ENCODE results near the gene LBHD2. TPM values are rescaled to one million over a fixed set of nuclear protein-coding genes. Genes with fewer than 3 reads are reported as not detected.
A peak's percentile ranks its signal among the peaks of the same experiment; 100 is the strongest.

LBHD2 gene
- total and polyA plus RNA-seq, 2 of the 13 experiments (the other 11 are each of a cell fraction or from before 2014, with no cell fraction given) = 0.67 to 1.00 TPM

- TF ChIP-seq, protein P1, sequence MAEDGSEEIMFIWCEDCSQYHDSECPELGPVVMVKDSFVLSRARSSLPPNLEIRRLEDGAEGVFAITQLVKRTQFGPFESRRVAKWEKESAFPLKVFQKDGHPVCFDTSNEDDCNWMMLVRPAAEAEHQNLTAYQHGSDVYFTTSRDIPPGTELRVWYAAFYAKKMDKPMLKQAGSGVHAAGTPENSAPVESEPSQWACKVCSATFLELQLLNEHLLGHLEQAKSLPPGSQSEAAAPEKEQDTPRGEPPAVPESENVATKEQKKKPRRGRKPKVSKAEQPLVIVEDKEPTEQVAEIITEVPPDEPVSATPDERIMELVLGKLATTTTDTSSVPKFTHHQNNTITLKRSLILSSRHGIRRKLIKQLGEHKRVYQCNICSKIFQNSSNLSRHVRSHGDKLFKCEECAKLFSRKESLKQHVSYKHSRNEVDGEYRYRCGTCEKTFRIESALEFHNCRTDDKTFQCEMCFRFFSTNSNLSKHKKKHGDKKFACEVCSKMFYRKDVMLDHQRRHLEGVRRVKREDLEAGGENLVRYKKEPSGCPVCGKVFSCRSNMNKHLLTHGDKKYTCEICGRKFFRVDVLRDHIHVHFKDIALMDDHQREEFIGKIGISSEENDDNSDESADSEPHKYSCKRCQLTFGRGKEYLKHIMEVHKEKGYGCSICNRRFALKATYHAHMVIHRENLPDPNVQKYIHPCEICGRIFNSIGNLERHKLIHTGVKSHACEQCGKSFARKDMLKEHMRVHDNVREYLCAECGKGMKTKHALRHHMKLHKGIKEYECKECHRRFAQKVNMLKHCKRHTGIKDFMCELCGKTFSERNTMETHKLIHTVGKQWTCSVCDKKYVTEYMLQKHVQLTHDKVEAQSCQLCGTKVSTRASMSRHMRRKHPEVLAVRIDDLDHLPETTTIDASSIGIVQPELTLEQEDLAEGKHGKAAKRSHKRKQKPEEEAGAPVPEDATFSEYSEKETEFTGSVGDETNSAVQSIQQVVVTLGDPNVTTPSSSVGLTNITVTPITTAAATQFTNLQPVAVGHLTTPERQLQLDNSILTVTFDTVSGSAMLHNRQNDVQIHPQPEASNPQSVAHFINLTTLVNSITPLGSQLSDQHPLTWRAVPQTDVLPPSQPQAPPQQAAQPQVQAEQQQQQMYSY (CRISPR knock-in tag; IDR thresholded peaks at IDR 0.05) = peak; percentile 85
- TF ChIP-seq SALL2 (CRISPR knock-in tag; IDR thresholded peaks at IDR 0.05) (peak; percentile 79; the same call in 1 of the 2 replicates), ZFP36L1 (CRISPR knock-in tag; IDR thresholded peaks at IDR 0.05) (peak; percentile 73; the same call in 1 of the 2 replicates), ZNF749 (CRISPR knock-in tag; IDR thresholded peaks at IDR 0.05; ENCODE audit: borderline replicate concordance) (peak; percentile 78; the same call in 1 of the 2 replicates), PHF21A (CRISPR knock-in tag; IDR thresholded peaks at IDR 0.05) (peak; percentile 99), ZNF850 (CRISPR knock-in tag; conservative IDR thresholded peaks at IDR 0.05) (no peak), KLF16 (CRISPR knock-in tag; IDR thresholded peaks at IDR 0.05) (peak in 1 of 2 experiments; percentile 83; a peak in 2 of 4 replicates), SMAD3 (CRISPR knock-in tag; IDR thresholded peaks at IDR 0.05) (peak; percentile 90), PRDM10 (CRISPR knock-in tag; IDR thresholded peaks at IDR 0.05; ENCODE audit: low read depth) (peak; percentile 73; the same call in 1 of the 2 replicates), ZNF713 (CRISPR knock-in tag; IDR thresholded peaks at IDR 0.05) (no peak), ZNF652 (CRISPR knock-in tag; IDR thresholded peaks at IDR 0.05; ENCODE audit: borderline replicate concordance, low read depth) (no peak; the same call in 1 of the 2 replicates), ZNF275 (CRISPR knock-in tag; IDR thresholded peaks at IDR 0.05; ENCODE audit: borderline replicate concordance) (peak; percentile 52; the same call in 1 of the 2 replicates), ZNF329 (CRISPR knock-in tag; IDR thresholded peaks at IDR 0.05; ENCODE audit: low read depth) (peak; percentile 83; the same call in 1 of the 2 replicates), SIX1 (CRISPR knock-in tag; IDR thresholded peaks at IDR 0.05; ENCODE audit: borderline replicate concordance) (peak; percentile 89), TRAFD1 (CRISPR knock-in tag; IDR thresholded peaks at IDR 0.05; ENCODE audit: borderline replicate concordance) (no peak)
- TF ChIP-seq, protein P2, sequence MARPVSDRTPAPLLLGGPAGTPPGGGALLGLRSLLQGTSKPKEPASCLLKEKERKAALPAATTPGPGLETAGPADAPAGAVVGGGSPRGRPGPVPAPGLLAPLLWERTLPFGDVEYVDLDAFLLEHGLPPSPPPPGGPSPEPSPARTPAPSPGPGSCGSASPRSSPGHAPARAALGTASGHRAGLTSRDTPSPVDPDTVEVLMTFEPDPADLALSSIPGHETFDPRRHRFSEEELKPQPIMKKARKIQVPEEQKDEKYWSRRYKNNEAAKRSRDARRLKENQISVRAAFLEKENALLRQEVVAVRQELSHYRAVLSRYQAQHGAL (CRISPR knock-in tag; IDR thresholded peaks at IDR 0.05; ENCODE audit: not compliant biosample characterization) = peak; percentile 71
These were observed 16.5 kb downstream of the LBHD2 start (continued) for GRCh38 chr14:103100281-103101121.
